NCI-H2081 (cell line): ENCODE measurements around the gene JOSD2.
"Not testable (repeated sequence)": the region's sequence is repeated elsewhere in the genome, so short reads cannot be mapped to it uniquely, and the experiment has no call there.

ENCODE experiments used
- DNase-seq, 2 experiments: peaks; one replicate each; lab custom pipeline; 2025; lab: John Stamatoyannopoulos, UW

Gene JOSD2

DNA sequence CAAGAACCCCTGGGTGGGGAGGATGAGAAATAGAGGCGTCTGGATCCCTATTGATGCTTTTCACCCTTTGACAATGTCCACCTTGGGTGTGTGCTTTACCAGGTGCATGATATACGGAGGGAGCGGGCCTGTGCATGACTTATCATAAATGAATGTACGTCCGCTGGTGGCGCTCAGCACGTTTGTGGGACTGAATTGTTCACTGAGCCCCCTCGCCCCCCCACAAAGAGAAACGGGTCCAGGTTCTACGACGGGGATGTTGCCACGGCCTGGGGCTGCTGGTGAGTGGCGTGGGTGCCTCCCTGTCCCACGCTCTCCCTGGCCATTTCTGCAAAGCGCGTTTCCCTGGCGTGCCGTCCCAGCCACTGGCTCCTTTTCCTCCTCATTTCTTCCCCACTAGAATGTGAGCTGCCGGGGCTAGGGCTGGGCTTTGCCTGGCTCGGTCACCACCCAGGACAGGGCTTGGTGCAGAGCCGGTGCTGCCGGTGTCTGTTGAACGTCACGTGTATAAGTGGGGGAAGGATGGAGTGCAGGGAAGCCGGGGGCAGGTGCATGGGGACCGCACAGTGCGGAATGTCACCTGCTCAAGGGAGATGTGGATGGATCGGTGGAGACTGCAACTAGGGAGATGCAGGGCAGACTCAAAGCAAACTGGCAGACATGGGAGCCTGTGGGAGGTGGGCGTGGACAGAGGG lies 35.7 kb upstream of the JOSD2 start:
- no peak for DNase-seq

DNA sequence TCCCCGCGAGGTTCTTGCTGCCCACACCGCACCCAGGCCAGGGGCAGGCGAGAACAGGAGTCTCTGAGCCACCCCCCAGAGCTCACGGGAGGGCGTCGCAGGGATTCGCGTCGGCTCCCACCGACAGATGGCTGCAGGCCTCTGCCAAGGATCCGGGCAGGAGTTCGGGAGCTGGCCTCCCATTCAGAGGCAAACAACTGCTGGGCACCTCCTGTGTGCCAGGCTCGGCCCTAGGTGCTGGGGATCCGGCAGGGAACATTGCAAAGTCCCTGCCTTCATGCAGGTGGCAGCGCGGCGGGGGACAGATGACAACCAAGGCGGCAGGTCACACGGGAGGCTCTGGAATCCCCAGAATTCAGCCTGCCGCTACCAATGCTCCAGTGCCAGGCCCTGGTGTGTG lies 32.0 kb upstream of the JOSD2 start:
- no peak for DNase-seq

- peak; percentile 46 to 67 for DNase-seq
Observed at GRCh38 chr19:50537769-50538230, 26.8 kb upstream of the JOSD2 start.

DNA sequence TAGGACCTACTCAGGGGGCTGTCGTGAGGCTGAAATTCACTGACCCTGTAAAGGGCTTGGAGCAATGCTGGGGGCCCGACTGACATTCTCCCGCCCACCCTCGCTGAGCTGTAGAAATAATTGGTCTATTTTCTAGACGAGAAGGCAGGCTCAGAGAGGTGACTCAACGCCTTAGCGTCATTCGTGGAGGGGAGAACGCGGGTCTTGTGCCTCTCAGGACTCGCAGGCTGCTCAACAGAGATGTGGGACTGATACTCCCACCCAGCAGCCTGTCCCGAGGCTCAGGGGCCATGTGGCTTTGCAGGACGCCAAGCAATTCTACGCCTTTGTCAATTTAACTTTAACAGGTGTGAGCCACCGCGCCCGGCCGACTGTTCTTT lies 26.3 kb upstream of the JOSD2 start:
- DNase-seq = no peak

DNA sequence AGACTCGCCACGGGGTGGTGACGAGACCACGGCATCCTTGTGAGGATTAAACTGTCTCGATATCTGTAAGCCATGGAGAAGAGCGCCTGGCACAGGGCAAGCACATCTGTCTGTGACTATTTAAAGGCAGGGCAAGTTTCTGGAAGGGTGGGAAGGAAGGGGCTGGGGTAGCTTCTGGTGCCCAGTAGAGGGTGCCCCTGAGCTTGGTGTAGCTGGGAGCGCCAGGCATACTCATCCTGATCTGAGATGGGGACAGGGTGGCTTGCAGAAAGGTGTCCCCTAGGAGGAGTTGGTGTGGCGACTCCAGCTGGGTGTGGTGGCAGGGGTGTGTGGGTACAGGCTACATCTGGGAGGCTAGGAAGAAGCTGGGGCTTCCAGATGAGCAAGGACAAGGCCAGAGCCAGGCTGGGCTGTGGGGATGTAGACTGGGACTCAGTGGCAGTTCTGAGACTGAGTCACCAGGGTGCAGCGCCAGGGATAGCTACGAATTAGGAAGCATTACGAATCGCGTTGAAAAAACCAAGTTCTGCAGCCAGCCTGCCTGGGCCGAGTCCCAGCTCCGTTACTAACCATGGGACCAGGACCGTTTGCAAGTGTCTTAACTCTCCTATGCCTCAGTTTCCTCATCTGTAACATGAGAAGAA lies 25.8 kb upstream of the JOSD2 start:
- no peak for DNase-seq

- DNase-seq = no peak
Observed at GRCh38 chr19:50535672-50536187, 24.7 kb upstream of the JOSD2 start.

GRCh38 chr19:50534478-50534877 lies 23.5 kb upstream of the JOSD2 start:
- DNase-seq = no peak

GRCh38 chr19:50532952-50533351 lies 22.0 kb upstream of the JOSD2 start:
- no peak for DNase-seq

DNA sequence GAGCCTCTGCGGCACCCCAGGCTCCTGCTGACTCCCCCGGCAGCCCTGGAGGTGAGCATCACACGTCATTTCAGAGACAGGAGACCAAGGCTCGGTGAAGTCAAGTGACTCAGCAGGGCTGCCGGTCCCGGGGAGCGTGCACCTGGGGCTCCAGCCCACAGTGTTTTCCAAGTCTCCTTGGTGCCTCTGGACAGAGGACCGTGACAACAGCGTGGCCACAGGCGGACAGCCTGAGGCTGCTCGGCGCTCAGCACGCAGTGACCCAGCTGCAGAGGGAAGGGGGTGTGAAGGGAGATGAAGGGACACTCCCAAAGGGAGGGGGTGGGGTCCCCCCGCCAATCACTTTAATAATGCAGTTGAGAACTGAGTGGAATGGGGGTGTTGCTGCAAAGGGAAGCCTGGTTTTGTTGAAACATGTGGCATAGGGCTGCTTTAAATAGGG lies 20.2 kb upstream of the JOSD2 start:
- DNase-seq = no peak

- not testable (repeated sequence) for DNase-seq
Observed at GRCh38 chr19:50528052-50528451, 17.1 kb upstream of the JOSD2 start.

- no peak for DNase-seq
Observed at GRCh38 chr19:50522881-50523280, 11.9 kb upstream of the JOSD2 start.

GRCh38 chr19:50520822-50521465 lies 10.0 kb upstream of the JOSD2 start:
- DNase-seq = no peak

DNA sequence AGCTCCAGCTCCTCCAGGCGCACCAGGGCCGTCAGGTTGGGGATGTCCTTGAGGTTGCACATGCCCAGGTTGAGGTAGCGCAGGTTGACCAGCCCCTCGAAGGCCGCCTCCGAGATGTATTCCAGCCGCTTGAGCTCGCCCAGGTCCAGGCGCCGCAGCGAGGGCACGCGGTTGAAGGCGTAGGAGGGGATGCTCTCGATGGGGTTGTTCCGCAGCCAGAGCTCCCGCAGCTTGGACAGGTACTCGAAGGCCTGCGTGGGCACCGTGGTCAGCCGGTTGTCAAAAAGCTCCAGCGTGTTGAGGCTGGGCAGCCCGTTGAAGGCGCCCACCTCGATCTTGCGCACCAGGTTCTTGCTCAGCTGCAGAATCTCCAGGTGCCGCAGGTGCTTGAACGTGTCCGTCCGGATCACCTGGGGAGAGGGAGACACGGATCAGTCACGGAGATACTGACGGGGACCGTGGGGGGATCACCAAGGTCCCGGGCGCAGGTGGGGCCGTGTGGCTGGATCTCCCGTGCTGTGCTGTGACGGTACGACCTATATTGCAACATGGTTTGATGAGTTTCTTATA lies 8.1 kb upstream of the JOSD2 start:
- DNase-seq = no peak

GRCh38 chr19:50518091-50519005 lies 7.4 kb upstream of the JOSD2 start:
- DNase-seq = no peak

- DNase-seq = no peak
Observed at GRCh38 chr19:50517704-50518075, 6.7 kb upstream of the JOSD2 start.

GRCh38 chr19:50516964-50517703 lies 6.1 kb upstream of the JOSD2 start:
- no peak for DNase-seq

DNA sequence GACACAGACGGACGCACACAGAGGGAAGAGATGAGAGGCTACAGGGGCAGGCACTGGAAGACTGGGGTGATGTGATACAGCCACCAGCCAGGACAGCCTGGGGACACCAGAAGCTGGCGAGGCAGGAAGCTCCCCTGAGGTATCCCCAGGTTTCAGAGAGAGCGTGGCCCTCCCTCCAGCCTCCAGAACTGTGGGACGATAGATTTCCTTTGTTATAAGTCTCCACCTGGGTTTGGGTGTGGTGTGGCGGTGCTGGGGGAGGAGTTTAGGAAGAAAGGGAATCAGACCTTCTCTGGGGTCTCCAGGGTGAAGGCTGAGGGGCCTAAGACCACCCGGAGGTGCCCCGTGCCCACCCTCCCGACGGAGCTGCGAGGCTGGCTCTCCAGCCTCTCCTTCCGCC lies 5.5 kb upstream of the JOSD2 start:
- DNase-seq = no peak

- DNase-seq = no peak
Observed at GRCh38 chr19:50515168-50515561, 4.2 kb upstream of the JOSD2 start.

- DNase-seq = peak; percentile 47 to 48
Observed at GRCh38 chr19:50514346-50515167, 3.6 kb upstream of the JOSD2 start.

GRCh38 chr19:50513746-50514345 lies 2.9 kb upstream of the JOSD2 start, which contains the start of gene ASPDH:
TSS of gene ASPDH (minus strand) at chr19:50513913. CDS start at chr19:50513823, 90 bp downstream.
- no peak for DNase-seq
